GM19099 (cell line): ENCODE results near the gene BRIP1.

Source experiments
- POLR2A ChIP-seq: IDR thresholded peaks from 3 replicates; pipeline ENCODE4 v1.6.1; 2011; ENCODE audit warnings: low read depth; ENCODE audit not compliant: insufficient read length; ENCODE audit errors: extremely low read depth

Gene BRIP1

DNA sequence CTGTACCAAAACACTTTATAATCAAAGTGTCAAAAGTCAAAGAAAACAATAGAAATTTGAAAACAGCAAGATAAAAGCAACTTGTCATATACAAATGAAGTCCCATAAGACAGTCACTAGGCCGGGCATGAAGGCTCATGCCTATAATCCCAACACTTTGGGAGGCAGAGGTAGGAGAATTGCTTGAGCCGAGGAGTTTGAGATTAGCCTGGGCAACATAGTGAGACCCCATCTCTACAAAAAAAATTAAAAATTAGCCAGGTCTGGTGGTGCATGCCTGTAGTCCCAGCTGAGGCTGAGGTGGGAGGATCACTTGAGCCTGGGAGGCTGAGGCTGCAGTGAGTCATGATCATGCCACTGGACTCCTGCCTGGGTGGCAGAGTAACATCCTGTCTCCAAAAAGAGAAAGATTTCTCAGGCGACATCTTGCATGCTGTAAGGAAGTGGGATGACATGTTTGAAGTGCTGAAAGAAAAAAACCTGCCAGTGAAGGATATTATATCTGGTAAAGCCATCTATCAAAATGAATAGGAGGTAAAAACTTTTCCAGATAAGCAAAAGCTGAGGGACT, 173.6 kb downstream of the BRIP1 start:
- no peak for TF ChIP-seq POLR2A

GRCh38 chr17:61687769-61688168, 175.6 kb downstream of the BRIP1 start:
- no peak for TF ChIP-seq POLR2A

DNA sequence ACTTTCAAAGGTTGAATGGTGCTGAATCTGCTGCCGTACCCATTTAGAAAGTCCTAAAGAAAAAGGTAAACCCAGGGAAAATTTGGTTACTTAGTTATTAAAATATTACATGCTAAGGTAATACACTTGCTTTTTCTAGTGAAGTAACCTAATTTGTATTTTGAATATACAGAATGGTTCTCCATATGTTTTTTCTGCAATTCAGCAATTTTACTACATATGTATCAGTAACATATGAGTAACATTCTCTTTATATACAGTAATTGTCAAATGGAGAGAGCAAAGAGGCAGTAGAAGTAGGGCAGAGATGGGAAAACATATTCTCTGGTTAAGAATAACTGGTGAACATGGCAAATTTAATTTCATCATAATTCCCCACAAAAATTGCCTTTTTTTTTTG, 177.2 kb downstream of the BRIP1 start:
- TF ChIP-seq POLR2A = no peak

- no peak for TF ChIP-seq POLR2A
Measured at GRCh38 chr17:61684818-61685217, 178.5 kb downstream of the BRIP1 start.

- no peak for TF ChIP-seq POLR2A
Measured at GRCh38 chr17:61684172-61684571, 179.2 kb downstream of the BRIP1 start.

DNA sequence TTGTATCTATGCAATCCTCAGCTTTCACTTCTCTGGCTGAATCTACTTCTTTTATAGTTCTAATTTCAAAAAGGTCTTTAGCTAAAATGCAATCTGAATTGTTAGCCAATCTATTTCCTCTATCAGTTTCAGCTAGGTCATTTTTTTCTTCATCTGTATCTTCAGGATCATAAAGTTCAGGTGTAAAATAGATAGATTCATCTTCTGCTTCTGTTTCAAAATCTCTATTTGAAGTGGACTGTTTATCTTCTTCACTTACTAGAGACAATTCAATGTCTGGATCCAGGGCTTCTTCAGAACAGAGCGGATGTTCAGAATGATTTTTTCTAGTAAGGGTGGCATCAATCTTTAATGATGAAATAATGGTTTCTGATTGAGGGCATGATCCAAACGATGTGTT, 179.9 kb downstream of the BRIP1 start:
- TF ChIP-seq POLR2A = no peak

DNA sequence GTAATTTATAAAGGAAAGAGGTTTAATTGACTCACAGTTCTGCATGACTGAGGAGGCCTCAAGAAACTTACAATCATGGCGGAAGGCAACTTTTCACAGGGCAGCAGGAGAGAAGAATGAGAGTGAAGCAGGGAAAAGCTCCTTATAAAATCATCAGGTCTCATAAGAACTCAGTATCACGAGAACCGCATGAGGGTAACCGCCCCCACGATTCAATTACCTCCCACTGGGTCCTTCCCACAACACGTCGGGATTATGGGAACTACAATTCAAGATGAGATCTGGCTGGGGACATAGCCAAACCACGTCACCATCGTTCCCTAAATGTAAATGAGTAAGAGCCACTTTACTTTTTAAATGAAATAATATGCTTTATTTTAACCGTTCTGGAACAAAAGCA, 182.4 kb downstream of the BRIP1 start:
- TF ChIP-seq POLR2A = no peak

DNA sequence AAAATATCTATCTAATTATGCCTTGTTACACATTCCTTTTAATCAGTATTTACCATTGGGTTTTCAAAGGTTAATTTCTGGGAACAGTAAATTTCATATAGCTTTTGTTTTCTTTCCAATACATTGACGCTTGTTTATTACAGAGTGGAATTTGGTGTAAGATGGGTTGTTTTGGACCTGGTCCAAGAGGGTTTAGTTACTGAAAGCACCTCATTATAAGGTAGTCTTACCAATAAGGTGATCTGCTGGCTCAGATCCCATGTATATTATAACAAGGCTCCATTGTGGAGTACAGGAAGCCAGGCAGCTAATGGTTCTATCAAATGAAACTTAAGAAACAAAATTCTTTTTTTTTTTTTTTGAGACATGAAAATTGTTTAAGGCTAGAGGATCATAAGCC, 185.0 kb downstream of the BRIP1 start:
- no peak for TF ChIP-seq POLR2A

- TF ChIP-seq POLR2A = no peak
Measured at GRCh38 chr17:61672140-61672539, 191.2 kb downstream of the BRIP1 start.

GRCh38 chr17:61670691-61671090, 192.6 kb downstream of the BRIP1 start:
- no peak for TF ChIP-seq POLR2A

GRCh38 chr17:61669522-61669921, 193.8 kb downstream of the BRIP1 start:
- TF ChIP-seq POLR2A = no peak

DNA sequence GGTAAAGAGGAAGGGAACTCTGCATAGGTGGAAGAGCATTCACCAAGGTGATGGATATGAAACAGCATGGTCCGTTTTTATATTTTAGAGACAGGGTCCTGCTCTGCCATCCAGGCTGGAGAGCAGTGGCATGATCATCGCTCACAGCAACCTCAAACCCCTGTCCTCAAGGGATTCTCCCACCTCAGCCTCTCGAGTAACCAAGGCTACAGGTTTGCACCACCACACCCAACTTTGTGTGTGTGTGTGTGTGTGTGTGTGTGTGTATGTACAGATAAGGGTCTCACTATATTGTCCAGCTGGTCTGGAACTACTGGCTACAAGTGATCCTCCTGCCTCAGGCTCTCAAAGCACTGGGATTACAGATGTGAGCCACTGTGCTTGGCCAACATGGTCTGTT, 194.8 kb downstream of the BRIP1 start:
- TF ChIP-seq POLR2A = no peak

DNA sequence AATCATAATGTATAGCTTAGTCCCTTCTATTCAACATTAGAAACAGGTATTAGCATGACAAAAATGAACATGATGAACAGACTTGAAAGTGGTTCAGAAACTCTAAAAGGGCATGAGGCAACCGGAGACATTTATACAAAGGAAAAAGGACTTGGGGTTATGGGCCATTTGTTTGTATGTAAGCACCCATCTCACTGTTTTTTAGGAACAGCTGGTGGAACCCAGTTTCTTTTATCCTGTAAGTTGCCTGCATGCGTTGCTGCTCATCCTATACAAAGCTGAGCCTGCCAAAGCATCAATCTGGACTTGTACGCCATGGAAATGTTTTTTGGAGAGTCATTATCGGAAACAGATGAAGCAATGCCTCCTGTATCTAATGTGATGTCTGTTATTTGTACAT, 200.0 kb downstream of the BRIP1 start:
- no peak for TF ChIP-seq POLR2A

GRCh38 chr17:61662741-61663140, 200.6 kb downstream of the BRIP1 start:
- no peak for TF ChIP-seq POLR2A

GRCh38 chr17:61662186-61662585, 201.1 kb downstream of the BRIP1 start:
- no peak for TF ChIP-seq POLR2A

GRCh38 chr17:61660746-61661485, 202.4 kb downstream of the BRIP1 start:
- TF ChIP-seq POLR2A = no peak

- TF ChIP-seq POLR2A = no peak
Measured at GRCh38 chr17:61659437-61659836, 203.9 kb downstream of the BRIP1 start.
